ENCODE data around the gene PMM2.

Gene PMM2

GRCh38 chr16:8846401-8846932 is 48.8 kb downstream of the PMM2 start:
- TF ChIP-seq SPI1 (IDR thresholded peaks at IDR 0.05; ENCODE audit: borderline replicate concordance, low read depth): no peak
- TF ChIP-seq CTCF (IDR thresholded peaks at IDR 0.05; ENCODE audit: insufficient read depth, low read length): no peak
- TF ChIP-seq POLR2AphosphoS5 (IDR thresholded peaks at IDR 0.05; ENCODE audit: low read depth): no peak
- no peak for TF ChIP-seq REST (IDR thresholded peaks at IDR 0.05; ENCODE audit: insufficient replicate concordance, low read depth)
- TF ChIP-seq GABPA (IDR thresholded peaks at IDR 0.05; ENCODE audit: low read depth): no peak
- DNase-seq (ENCODE audit: low read depth in 1 of 2, low spot score in 1 of 2): no peak
- Histone ChIP-seq H3K27ac (replicated peaks) (no peak overlapping the region), H3K27me3 (ENCODE audit: insufficient read depth, poor library complexity, severe bottlenecking) (no peaks in the 10 kb centered on the region), H3K4me3 (replicated peaks; ENCODE audit: insufficient read depth, low read length) (no peak overlapping the region)

DNA sequence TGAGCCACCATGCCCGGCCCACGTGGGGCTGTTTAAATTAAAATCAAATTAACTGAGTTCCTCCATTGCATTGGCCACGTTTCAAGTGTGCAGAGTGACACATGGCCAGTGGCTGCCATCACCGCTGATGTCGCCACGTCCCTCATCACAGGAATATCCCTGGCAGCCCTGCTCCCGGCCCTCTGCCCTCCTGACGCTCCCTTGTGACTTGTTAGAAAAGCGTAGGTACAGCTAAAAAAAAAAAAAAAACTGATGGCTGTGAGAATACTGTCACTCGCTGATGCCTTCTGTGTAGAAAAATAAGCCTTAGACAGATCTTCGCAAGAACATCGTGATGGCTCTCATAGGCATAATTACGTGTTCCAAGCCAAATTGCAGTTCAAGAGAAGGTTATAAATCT is 49.5 kb downstream of the PMM2 start:
- DNase-seq (ENCODE audit: low read depth in 1 of 2, low spot score in 1 of 2): no peak
- TF ChIP-seq SPI1 (IDR thresholded peaks at IDR 0.05; ENCODE audit: borderline replicate concordance, low read depth): no peak
- no peak for TF ChIP-seq POLR2AphosphoS5 (IDR thresholded peaks at IDR 0.05; ENCODE audit: low read depth)
- TF ChIP-seq GABPA (IDR thresholded peaks at IDR 0.05; ENCODE audit: low read depth): no peak
- TF ChIP-seq REST (IDR thresholded peaks at IDR 0.05; ENCODE audit: insufficient replicate concordance, low read depth): no peak
- no peak for TF ChIP-seq CTCF (IDR thresholded peaks at IDR 0.05; ENCODE audit: insufficient read depth, low read length)
- Histone ChIP-seq H3K27me3 (ENCODE audit: insufficient read depth, poor library complexity, severe bottlenecking) (no peaks in the 10 kb centered on the region), H3K4me3 (replicated peaks; ENCODE audit: insufficient read depth, low read length) (no peak overlapping the region), H3K27ac (replicated peaks) (no peak overlapping the region)

- no peak overlapping the region for H3K27ac ChIP-seq (replicated peaks)
- DNase-seq (ENCODE audit: low read depth in 1 of 2, low spot score in 1 of 2): no peak
These were observed 50.0 kb downstream of the PMM2 start for GRCh38 chr16:8847623-8848022.

More at GRCh38 chr16:8847623-8848022, 50.0 kb downstream of the PMM2 start:
- Histone ChIP-seq H3K4me3 (replicated peaks; ENCODE audit: insufficient read depth, low read length) (no peak overlapping the region), H3K27me3 (ENCODE audit: insufficient read depth, poor library complexity, severe bottlenecking) (no peaks in the 10 kb centered on the region)
- TF ChIP-seq CTCF (IDR thresholded peaks at IDR 0.05; ENCODE audit: insufficient read depth, low read length) (no peak), POLR2AphosphoS5 (IDR thresholded peaks at IDR 0.05; ENCODE audit: low read depth) (no peak), REST (IDR thresholded peaks at IDR 0.05; ENCODE audit: insufficient replicate concordance, low read depth) (no peak), SPI1 (IDR thresholded peaks at IDR 0.05; ENCODE audit: borderline replicate concordance, low read depth) (no peak), GABPA (IDR thresholded peaks at IDR 0.05; ENCODE audit: low read depth) (no peak)

Measured in HL-60 (cell line).